A673 (cell line): Measurements from ENCODE around the gene CMIP. TPM values are rescaled to one million over a fixed set of nuclear protein-coding genes. Genes with fewer than 3 reads are reported as not detected.

Source experiments
- BruUV-seq: library from RNA; stranded (reverse); fragments of 400-500 nt; replicated peaks from 2 replicates; lab custom pipeline; 2021; lab: Mats Ljungman, UMichigan
- CTCF ChIA-PET: fragments of 300-600 bp; sonication (Branson Sonifier 250); formaldehyde crosslinking; loops from one replicate; lab custom pipeline; 2022; ENCODE audit warnings: antibody characterized with exemption; lab: Charles Lee
- POLR2A ChIA-PET: fragments of 300-600 bp; sonication (Branson Sonifier 250); formaldehyde crosslinking; loops from one replicate; lab custom pipeline; 2022; ENCODE audit warnings: antibody characterized with exemption; ENCODE audit not compliant: low non-redundant PET; lab: Charles Lee
- DNase-seq: peaks from one replicate; pipeline ENCODE4 v3.0.0-alpha.2; 2015; ENCODE audit warnings: low spot score
- H3K27ac ChIP-seq: fragments of 200-600 bp; sonication (generic); 2 replicates; pipeline ENCODE4 v1.5.1; 2016; ENCODE audit warnings: mixed run types, low read depth, mild to moderate bottlenecking, mixed read lengths, antibody characterized with exemption, low read length; ENCODE audit not compliant: poor library complexity, severe bottlenecking
- H3K27me3 ChIP-seq: fragments of 200-600 bp; sonication (generic); replicated peaks from 2 replicates; pipeline ENCODE4 v1.6.1; 2017; ENCODE audit warnings: mixed run types, low read depth, mild to moderate bottlenecking, mixed read lengths, antibody characterized with exemption, low read length; ENCODE audit not compliant: insufficient read depth, poor library complexity
- H3K36me3 ChIP-seq: fragments of 200-600 bp; sonication (generic); 2 replicates; pipeline ENCODE4 v1.6.1; 2016; ENCODE audit warnings: mixed run types, mild to moderate bottlenecking, mixed read lengths, antibody characterized with exemption, low read length; ENCODE audit not compliant: insufficient read depth, poor library complexity, severe bottlenecking
- H3K4me1 ChIP-seq: fragments of 200-600 bp; sonication (generic); 2 replicates; pipeline ENCODE4 v1.6.1; 2017; ENCODE audit warnings: mixed run types, mild to moderate bottlenecking, mixed read lengths, antibody characterized with exemption, low read length; ENCODE audit not compliant: insufficient read depth, poor library complexity, severe bottlenecking
- H3K4me3 ChIP-seq: fragments of 200-600 bp; sonication (generic); 2 replicates; pipeline ENCODE4 v1.5.1; 2016; ENCODE audit warnings: low read depth, mixed run types, mild to moderate bottlenecking, mixed read lengths, low read length; ENCODE audit not compliant: poor library complexity, severe bottlenecking
- H3K9me3 ChIP-seq: fragments of 200-600 bp; sonication (generic); 2 replicates; pipeline ENCODE4 v1.6.1; 2016; ENCODE audit warnings: mixed run types, low read depth, mild to moderate bottlenecking, mixed read lengths, antibody characterized with exemption, low read length; ENCODE audit not compliant: poor library complexity, severe bottlenecking
- CTCF ChIP-seq: fragments of 300-800, 200-600 bp; sonication (generic); conservative IDR thresholded peaks from 2 replicates; pipeline ENCODE4 v1.5.1; 2017; ENCODE audit warnings: low read depth, mild to moderate bottlenecking, antibody characterized with exemption, low read length, moderate library complexity, mixed read lengths
- EZH2 ChIP-seq: fragments of 200-600 bp; sonication (generic); IDR thresholded peaks from 2 replicates; pipeline ENCODE4 v1.6.1; 2017; ENCODE audit warnings: borderline replicate concordance, low read depth, mild to moderate bottlenecking, mixed read lengths, antibody characterized with exemption, low read length; ENCODE audit not compliant: poor library complexity, severe bottlenecking
- intact Hi-C: fragments of 100-400 bp; cut with micrococcal nuclease; formaldehyde crosslinking; loops from one replicate; pipeline ENCODE4 v1.10.0; 2022; ENCODE audit not compliant: unreplicated experiment
- total RNA-seq: library from RNA; stranded (reverse); gene quantifications from 2 replicates; pipeline ENCODE4 v1.2.3, GENCODE V29; 2021

CMIP gene
- total RNA-seq, 1 experiment from 2014 or later, result 25.5 TPM

GRCh38 chr16:81586417-81586816 is 141.8 kb downstream of the CMIP start:
- intact Hi-C loops, result no loop called here
- Histone ChIP-seq H3K9me3 (no peaks in the 10 kb centered on the region), H3K27ac (no peak overlapping the region), H3K4me3 (no peak overlapping the region), H3K36me3 (no peaks in the 10 kb centered on the region), H3K27me3 (no peaks in the 10 kb centered on the region), H3K4me1 (no peaks in the 10 kb centered on the region)
- TF ChIP-seq EZH2, result no peak
- no peak for TF ChIP-seq CTCF
- ChIA-PET CTCF (no interaction called here), POLR2A (no interaction called here)
- BruUV-seq, result no TSS peak
- DNase-seq, result no peak

DNA sequence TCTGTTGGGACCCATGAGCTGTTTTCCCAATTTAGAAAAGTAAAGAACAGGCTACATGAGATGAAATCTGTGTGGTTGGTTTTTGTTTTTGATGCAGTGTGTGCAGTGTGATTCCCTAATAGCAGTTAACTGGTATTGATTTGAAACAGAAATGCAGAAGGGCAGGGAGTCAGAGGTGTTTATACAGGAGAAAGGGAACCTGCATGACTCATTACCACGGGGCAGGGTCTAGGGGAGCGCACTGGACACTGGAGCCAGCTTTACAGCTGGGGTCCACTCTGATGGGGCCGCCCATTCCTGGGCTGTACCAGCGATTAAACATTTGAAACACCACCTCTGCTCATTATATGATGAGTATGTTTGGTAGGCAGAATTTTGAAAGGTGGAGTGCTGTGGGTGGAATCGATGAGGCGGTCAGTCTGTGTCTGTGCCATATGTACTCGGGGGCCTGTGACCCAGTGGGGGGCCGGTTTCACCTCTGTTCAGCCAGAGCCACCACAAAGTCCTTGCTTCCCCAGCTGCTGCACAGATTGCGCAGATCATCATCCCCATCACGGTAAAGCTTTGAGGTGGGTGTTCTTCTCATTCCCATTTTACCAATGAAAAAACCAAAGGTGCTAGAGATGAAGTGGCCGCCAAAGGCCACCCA is 142.5 kb downstream of the CMIP start:
- BruUV-seq, result no TSS peak
- POLR2A ChIA-PET, result interaction anchor here (0.6 kb wide), 1 partner anchor 195 kb away, joined by 3 read pairs; no protein-coding TSS in a partner anchor
- Histone ChIP-seq H3K4me3 (no peak overlapping the region), H3K4me1 (no peaks in the 10 kb centered on the region), H3K27ac (no peak overlapping the region), H3K36me3 (no peaks in the 10 kb centered on the region), H3K27me3 (no peaks in the 10 kb centered on the region), H3K9me3 (no peaks in the 10 kb centered on the region)
- intact Hi-C loops, result no loop called here
- no peak for DNase-seq
- no peak for TF ChIP-seq EZH2
- CTCF ChIA-PET, result no interaction called here

- Histone ChIP-seq H3K9me3 (no peaks in the 10 kb centered on the region), H3K4me1 (no peaks in the 10 kb centered on the region), H3K4me3 (no peak overlapping the region), H3K27me3 (no peaks in the 10 kb centered on the region), H3K27ac (no peak overlapping the region), H3K36me3 (no peaks in the 10 kb centered on the region)
- POLR2A ChIA-PET, result interaction anchor here (0.6 kb wide), 1 partner anchor 195 kb away, joined by 3 read pairs; no protein-coding TSS in a partner anchor
- no TSS peak for BruUV-seq
- TF ChIP-seq CTCF (no peak), EZH2 (no peak)
- intact Hi-C loops, result no loop called here
- CTCF ChIA-PET, result no interaction called here
- DNase-seq, result no peak
Measured at GRCh38 chr16:81587626-81588160, 143.1 kb downstream of the CMIP start.
